Breast epithelium (tissue), 4 donors: ENCODE measurements around the gene OLFML3. TPM values are rescaled to one million over a fixed set of nuclear protein-coding genes. Genes with fewer than 3 reads are reported as not detected.

Experiments
- DNase-seq, 2 donors: peaks; one replicate each; pipeline ENCODE4 v3.0.0-alpha.2; 2019; ENCODE audit warnings: low spot score in 2 of 2
- H3K27ac ChIP-seq, 2 donors: fragments of 200-600 bp; sonication (generic) in 1 of 2; one replicate each; pipeline ENCODE4 v1.5.1; 2016 to 2019; ENCODE audit warnings: mild to moderate bottlenecking in 1 of 2
- H3K27me3 ChIP-seq, 2 donors: fragments of 200-600 bp; sonication (generic) in 1 of 2; one replicate each; pipeline versions ENCODE4 v1.5.1 to v1.6.0; 2017 to 2019; ENCODE audit warnings: control low read depth in 1 of 2, mild to moderate bottlenecking in 1 of 2
- H3K36me3 ChIP-seq: fragments of 200-600 bp; one replicate; pipeline ENCODE4 v1.5.1; 2019
- H3K4me1 ChIP-seq, 2 donors: fragments of 200-600 bp; sonication (generic); one replicate each; pipeline ENCODE4 v1.5.1; 2016 to 2019; ENCODE audit warnings: control low read depth in 1 of 2
- H3K4me3 ChIP-seq, 3 donors: fragments of 200-600 bp; sonication (generic); 1 replicate in 2 of 3; 2 replicates in 1 of 3; pipeline ENCODE4 v1.5.1; 2016 to 2019; ENCODE audit warnings: mild to moderate bottlenecking in 3 of 3, moderate library complexity in 2 of 3
- H3K9me3 ChIP-seq, 2 donors: fragments of 200-600 bp; sonication (generic) in 1 of 2; one replicate each; pipeline ENCODE4 v1.5.1; 2016 to 2019; ENCODE audit warnings: control low read depth in 1 of 2
- POLR2A ChIP-seq: fragments of 450-650 bp; IDR thresholded peaks from one replicate; pipeline ENCODE4 v1.6.1; 2016; ENCODE audit warnings: antibody characterized with exemption, mild to moderate bottlenecking, moderate library complexity
- POLR2AphosphoS5 ChIP-seq, 3 donors: sonication (generic); formaldehyde crosslinking; IDR thresholded peaks; one replicate each; pipeline ENCODE4 v1.6.1; 2017; ENCODE audit warnings: antibody characterized with exemption in 3 of 3
- intact Hi-C: fragments of 100-400 bp; cut with DNase I; formaldehyde crosslinking; loops from one replicate; pipeline ENCODE4 v1.15.1; 2023; ENCODE audit warnings: low total_unique reads
- total RNA-seq, 3 donors: library from RNA; depleted of rRNA; stranded (reverse); fragments of >200 nt; gene quantifications; one replicate each; pipeline ENCODE4 v1.1.0, GENCODE V29; 2016
- TF ChIP-seq, protein P1 (sequence below), 3 donors: fragments of 450-650 bp; IDR thresholded peaks; one replicate each; pipeline ENCODE4 v1.5.1; 2016 to 2017; ENCODE audit warnings: antibody characterized with exemption in 3 of 3, mild to moderate bottlenecking in 3 of 3, moderate library complexity in 3 of 3

The OLFML3 gene
- total RNA-seq, 3 donors from 2014 or later: 46.2 to 155 (median 51.2) TPM

GRCh38 chr1:113993072-113993471 is 13.8 kb downstream of the OLFML3 start:
- intact Hi-C loops: no loop called here
- H3K36me3 ChIP-seq: no peaks in the 10 kb centered on the region
- DNase-seq: no peak
- peaks cover 3 to 19% of the 10 kb centered on the region in 2 donors for H3K9me3 ChIP-seq
- TF ChIP-seq, protein P1, sequence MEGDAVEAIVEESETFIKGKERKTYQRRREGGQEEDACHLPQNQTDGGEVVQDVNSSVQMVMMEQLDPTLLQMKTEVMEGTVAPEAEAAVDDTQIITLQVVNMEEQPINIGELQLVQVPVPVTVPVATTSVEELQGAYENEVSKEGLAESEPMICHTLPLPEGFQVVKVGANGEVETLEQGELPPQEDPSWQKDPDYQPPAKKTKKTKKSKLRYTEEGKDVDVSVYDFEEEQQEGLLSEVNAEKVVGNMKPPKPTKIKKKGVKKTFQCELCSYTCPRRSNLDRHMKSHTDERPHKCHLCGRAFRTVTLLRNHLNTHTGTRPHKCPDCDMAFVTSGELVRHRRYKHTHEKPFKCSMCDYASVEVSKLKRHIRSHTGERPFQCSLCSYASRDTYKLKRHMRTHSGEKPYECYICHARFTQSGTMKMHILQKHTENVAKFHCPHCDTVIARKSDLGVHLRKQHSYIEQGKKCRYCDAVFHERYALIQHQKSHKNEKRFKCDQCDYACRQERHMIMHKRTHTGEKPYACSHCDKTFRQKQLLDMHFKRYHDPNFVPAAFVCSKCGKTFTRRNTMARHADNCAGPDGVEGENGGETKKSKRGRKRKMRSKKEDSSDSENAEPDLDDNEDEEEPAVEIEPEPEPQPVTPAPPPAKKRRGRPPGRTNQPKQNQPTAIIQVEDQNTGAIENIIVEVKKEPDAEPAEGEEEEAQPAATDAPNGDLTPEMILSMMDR (IDR thresholded peaks at IDR 0.05): no peak
- TF ChIP-seq POLR2A (no peak), POLR2AphosphoS5 (IDR thresholded peaks at IDR 0.05) (no peak)
- no peak overlapping the region for H3K4me3 ChIP-seq
- H3K4me1 ChIP-seq: no peaks in the 10 kb centered on the region
- no peaks in the 10 kb centered on the region for H3K27me3 ChIP-seq
- H3K27ac ChIP-seq: no peak overlapping the region

GRCh38 chr1:113993766-113994165 is 14.5 kb downstream of the OLFML3 start:
- Histone ChIP-seq H3K27me3 (no peaks in the 10 kb centered on the region), H3K27ac (no peak overlapping the region), H3K4me1 (no peaks in the 10 kb centered on the region), H3K4me3 (no peak overlapping the region), H3K36me3 (no peaks in the 10 kb centered on the region), H3K9me3 (peaks cover 3 to 19% of the 10 kb centered on the region in 2 donors)
- no peak for DNase-seq
- intact Hi-C loops: no loop called here
- TF ChIP-seq, protein P1 (IDR thresholded peaks at IDR 0.05): no peak
- TF ChIP-seq POLR2A (no peak), POLR2AphosphoS5 (IDR thresholded peaks at IDR 0.05) (no peak)

DNA sequence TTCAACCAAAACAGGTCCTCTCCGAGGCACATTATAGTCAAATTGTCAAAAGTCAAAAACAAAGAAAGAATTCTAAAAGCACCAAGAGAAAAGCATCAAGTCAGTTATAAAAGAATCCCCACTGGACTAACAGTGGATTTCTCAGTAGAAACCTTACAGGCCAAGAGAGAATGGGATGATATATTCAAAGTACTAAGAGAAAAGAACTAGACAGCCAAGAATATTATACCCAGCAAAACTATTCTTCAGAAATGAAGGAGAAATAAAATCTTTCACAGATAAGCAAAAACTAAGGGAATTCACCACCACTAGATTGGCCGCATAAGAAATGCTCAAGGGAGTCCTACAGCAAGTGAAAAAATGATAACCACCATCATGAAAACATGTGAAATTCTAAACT is 16.1 kb downstream of the OLFML3 start:
- Histone ChIP-seq H3K36me3 (no peaks in the 10 kb centered on the region), H3K4me1 (no peaks in the 10 kb centered on the region), H3K27ac (no peak overlapping the region), H3K27me3 (no peaks in the 10 kb centered on the region), H3K4me3 (no peak overlapping the region), H3K9me3 (peaks cover 3 to 19% of the 10 kb centered on the region in 2 donors)
- DNase-seq: no peak
- TF ChIP-seq POLR2AphosphoS5 (IDR thresholded peaks at IDR 0.05) (no peak), POLR2A (no peak)
- TF ChIP-seq, protein P1 (IDR thresholded peaks at IDR 0.05): no peak
- intact Hi-C loops: no loop called here

GRCh38 chr1:113998361-113998760 is 19.1 kb downstream of the OLFML3 start:
- H3K4me3 ChIP-seq: no peak overlapping the region
- DNase-seq: no peak
- intact Hi-C loops: no loop called here
- peaks cover 3 to 19% of the 10 kb centered on the region in 2 donors for H3K9me3 ChIP-seq
- H3K27me3 ChIP-seq: no peaks in the 10 kb centered on the region
- no peaks in the 10 kb centered on the region for H3K36me3 ChIP-seq
- TF ChIP-seq, protein P1 (IDR thresholded peaks at IDR 0.05): no peak
- no peak for TF ChIP-seq POLR2A
- no peak for TF ChIP-seq POLR2AphosphoS5 (IDR thresholded peaks at IDR 0.05)
- H3K27ac ChIP-seq: no peak overlapping the region
- H3K4me1 ChIP-seq: no peaks in the 10 kb centered on the region

DNA sequence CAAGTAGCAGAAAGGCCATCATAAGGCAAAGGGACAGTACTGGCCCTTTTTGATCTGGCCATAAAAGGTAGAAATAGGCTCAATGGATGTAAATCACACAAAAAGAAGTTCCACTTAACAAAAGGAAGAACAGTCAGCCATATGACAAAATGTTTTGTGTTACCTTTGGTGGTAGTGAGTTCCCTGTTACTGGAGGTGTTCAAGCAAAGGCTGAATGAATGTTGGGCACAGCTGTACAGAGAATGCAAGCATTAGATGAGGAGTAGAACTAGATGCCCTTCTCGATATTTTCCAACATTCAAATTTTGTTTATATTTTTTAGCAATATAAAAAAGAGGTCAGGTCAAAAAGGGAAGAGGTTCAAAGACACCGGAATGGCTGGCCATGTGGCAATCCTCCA is 20.0 kb downstream of the OLFML3 start:
- Histone ChIP-seq H3K36me3 (no peaks in the 10 kb centered on the region), H3K4me1 (no peaks in the 10 kb centered on the region)

More for the DNA sequence above, 20.0 kb downstream of the OLFML3 start:
- DNase-seq: no peak
- no peak overlapping the region for H3K27ac ChIP-seq
- peaks cover 3 to 19% of the 10 kb centered on the region in 2 donors for H3K9me3 ChIP-seq
- no peak overlapping the region for H3K4me3 ChIP-seq
- H3K27me3 ChIP-seq: no peaks in the 10 kb centered on the region
- intact Hi-C loops: no loop called here
- TF ChIP-seq POLR2A (no peak), POLR2AphosphoS5 (IDR thresholded peaks at IDR 0.05) (no peak)
- TF ChIP-seq, protein P1 (IDR thresholded peaks at IDR 0.05): no peak
